Mesodermal cell (in vitro differentiated cells): ENCODE data around the gene MITF.
A peak's percentile ranks its signal among the peaks of the same experiment; 100 is the strongest.

Experiments
- H3K27ac ChIP-seq: 2 replicates; pipeline ENCODE4 v1.7.0; 2013; ENCODE audit warnings: mild to moderate bottlenecking, low read depth, low read length, moderate library complexity; ENCODE audit not compliant: severe bottlenecking
- H3K36me3 ChIP-seq: 2 replicates; pipeline ENCODE4 v1.7.1; 2013; ENCODE audit warnings: mild to moderate bottlenecking, low read length, moderate library complexity; ENCODE audit not compliant: control insufficient read depth, insufficient read depth
- H3K4me1 ChIP-seq: one replicate; pipeline ENCODE4 v1.7.1; 2013; ENCODE audit warnings: mild to moderate bottlenecking, low read length; ENCODE audit not compliant: insufficient read depth, control insufficient read depth, poor library complexity, severe bottlenecking
- H3K4me3 ChIP-seq: 2 replicates; pipeline ENCODE4 v1.7.0; 2013; ENCODE audit warnings: low read length, control low read depth, mild to moderate bottlenecking; ENCODE audit not compliant: insufficient read depth, poor library complexity, severe bottlenecking; ENCODE audit errors: extremely low read depth
- H3K9me3 ChIP-seq: 2 replicates; pipeline ENCODE4 v1.7.1; 2013; ENCODE audit warnings: mild to moderate bottlenecking, low read length, moderate library complexity; ENCODE audit not compliant: control insufficient read depth
- WGBS, 2 experiments: methylation state at CpG; one replicate each; pipeline ENCODE4 v1.1.5; 2013; ENCODE audit warnings: missing lambda C conversion rate in 2 of 2; ENCODE audit not compliant: insufficient coverage in 2 of 2; 5-methylcytosine and 5-hydroxymethylcytosine counted together

Gene MITF

DNA sequence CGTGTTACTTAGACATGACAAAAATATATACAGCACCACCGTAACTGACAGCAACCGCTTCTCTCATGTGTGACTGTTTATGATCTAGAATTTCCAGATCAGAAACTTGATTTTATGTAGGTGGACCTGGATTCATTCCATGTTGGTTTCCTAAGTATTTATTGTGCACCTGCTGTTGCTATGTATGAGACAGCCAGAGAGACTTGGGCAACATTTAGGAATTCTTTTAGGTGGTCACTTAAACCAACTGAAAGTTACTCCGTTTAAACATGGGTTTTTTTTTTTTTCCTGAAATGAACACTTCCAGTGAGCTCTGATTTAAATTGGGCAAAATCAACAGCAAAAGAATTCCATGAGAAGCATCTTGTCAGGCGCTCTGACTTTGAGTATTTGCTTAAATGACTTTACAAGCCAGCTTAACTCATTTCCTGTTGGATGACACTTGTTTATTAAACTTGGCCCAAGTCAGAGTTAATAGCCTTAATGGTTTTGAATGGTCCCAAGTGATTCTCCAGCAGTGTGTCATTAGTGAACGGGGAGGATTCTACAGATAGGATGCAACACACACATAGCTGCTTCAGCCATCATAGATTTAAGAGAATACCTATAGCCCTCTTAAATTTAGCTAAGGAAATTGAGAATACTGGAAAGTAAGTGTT is 31.8 kb downstream of the MITF start:
- Histone ChIP-seq H3K9me3 (no peaks in the 10 kb centered on the region), H3K4me3 (no peak overlapping the region), H3K36me3 (no peaks in the 10 kb centered on the region), H3K4me1 (peaks cover 18% of the 10 kb centered on the region), H3K27ac (peak overlapping the region; percentile 80)
- 100% methylated on average over 2 of the region's 6 CpGs; no CpG with 5 or more reads in 1 of the 2 experiments for WGBS, 2 experiments

DNA sequence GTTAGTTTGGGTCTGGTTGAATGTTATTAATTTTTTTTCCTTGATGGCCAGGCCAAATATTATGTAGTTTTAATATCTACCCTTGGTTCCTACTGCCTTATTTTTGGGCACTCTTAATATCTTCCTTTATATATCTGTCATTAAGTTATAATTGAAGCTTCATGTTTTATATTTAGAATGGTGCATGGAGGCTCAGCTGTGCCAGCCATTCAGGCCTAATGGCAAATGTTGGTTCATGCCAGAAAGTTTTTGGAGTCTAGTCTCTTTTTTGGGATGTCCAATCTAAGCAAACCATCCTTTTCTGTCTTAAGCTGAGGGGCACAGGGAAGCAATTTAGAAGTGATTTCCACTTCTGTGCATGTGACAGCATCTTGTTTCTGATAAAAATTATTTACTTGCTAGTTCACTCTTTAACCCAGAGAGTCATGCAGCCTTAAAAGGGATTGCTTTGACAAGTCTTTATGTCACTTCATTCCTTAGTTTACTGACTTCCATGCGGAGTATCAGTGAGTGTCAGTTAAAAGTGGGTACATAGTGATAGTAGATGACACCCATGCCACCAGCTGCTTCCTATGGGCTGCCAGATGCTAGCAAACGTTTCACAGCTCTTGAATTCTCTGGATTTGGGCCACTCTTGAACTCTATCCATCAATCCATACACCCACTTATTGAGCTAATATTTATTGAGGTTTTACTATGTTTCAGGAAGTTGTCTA is 33.0 kb downstream of the MITF start:
- Histone ChIP-seq H3K9me3 (no peaks in the 10 kb centered on the region), H3K36me3 (no peaks in the 10 kb centered on the region), H3K27ac (no peak overlapping the region), H3K4me1 (peaks cover 18% of the 10 kb centered on the region), H3K4me3 (no peak overlapping the region)
- no CpG with 5 or more reads among the region's 2 CpGs for WGBS, 2 experiments

DNA sequence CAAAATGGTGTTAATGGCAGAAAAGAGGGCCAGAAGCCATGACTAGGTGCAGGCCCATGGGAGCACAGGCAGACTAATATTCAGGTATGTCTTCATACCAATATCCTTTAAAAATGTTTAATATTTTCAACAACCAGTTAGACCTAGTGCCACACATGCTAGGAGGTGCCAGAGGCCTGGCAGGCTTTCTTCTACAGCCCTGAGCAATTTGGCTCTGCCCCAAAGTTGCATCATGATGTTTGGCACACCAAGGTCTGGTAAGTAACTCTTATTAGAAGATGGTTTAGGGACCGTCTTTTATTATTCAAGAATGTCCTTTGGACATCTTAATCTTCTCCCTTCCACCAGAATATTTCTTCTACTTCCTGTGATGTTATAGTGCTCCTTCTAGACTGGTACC is 34.8 kb downstream of the MITF start:
- H3K4me3 ChIP-seq: no peak overlapping the region
- H3K27ac ChIP-seq: no peak overlapping the region
- WGBS, 2 experiments: 80% methylated on average over 1 of the region's 1 CpG; no CpG with 5 or more reads in 1 of the 2 experiments

DNA sequence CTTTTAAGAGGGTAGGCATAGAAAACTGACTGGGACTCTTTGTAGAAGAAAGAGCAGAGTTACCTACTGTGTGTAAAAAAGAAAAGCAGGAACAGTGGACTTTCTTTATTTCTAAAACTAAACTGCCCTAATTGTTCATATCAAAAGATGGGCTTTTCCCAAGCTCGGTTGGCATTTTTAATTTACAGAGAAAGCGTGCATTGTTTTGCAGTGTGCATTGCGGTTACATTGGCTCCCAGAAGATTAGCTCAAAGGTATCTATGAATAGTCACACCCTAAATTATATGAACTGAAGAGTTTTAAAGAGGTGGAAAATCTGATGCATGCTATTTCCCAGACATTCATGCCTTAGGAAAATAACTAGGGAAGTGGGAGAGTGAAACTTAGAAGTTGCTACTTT is 36.5 kb downstream of the MITF start:
- no peak overlapping the region for H3K27ac ChIP-seq
- no peaks in the 10 kb centered on the region for H3K9me3 ChIP-seq
- H3K4me1 ChIP-seq: peaks cover 6% of the 10 kb centered on the region
- no peaks in the 10 kb centered on the region for H3K36me3 ChIP-seq
- H3K4me3 ChIP-seq: no peak overlapping the region
- 100% methylated on average over 1 of the region's 3 CpGs; no CpG with 5 or more reads in 1 of the 2 experiments for WGBS, 2 experiments

More for the DNA sequence above, 34.8 kb downstream of the MITF start:
- Histone ChIP-seq H3K36me3 (no peaks in the 10 kb centered on the region), H3K4me1 (peaks cover 14% of the 10 kb centered on the region), H3K9me3 (no peaks in the 10 kb centered on the region)

DNA sequence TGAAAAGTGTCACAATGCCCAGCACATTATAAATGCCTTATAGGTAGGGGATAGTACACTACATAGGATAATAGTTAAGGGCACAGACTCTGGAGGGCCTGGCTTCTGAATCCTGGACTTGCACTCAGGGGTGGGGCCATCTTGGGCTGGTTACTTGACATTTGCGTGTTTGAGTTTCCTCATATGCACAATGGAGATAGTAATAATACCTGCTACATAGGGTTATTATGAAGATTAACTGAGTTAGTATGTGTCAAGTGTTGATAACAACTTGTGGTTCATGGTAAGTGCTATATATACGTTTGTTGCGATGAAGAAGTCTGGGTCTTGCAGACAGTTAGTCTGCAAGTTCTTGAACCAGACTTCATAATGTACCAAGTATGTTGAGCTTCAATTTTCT is 37.0 kb downstream of the MITF start:
- WGBS, 2 experiments: 100% methylated on average over 2 of the region's 3 CpGs

DNA sequence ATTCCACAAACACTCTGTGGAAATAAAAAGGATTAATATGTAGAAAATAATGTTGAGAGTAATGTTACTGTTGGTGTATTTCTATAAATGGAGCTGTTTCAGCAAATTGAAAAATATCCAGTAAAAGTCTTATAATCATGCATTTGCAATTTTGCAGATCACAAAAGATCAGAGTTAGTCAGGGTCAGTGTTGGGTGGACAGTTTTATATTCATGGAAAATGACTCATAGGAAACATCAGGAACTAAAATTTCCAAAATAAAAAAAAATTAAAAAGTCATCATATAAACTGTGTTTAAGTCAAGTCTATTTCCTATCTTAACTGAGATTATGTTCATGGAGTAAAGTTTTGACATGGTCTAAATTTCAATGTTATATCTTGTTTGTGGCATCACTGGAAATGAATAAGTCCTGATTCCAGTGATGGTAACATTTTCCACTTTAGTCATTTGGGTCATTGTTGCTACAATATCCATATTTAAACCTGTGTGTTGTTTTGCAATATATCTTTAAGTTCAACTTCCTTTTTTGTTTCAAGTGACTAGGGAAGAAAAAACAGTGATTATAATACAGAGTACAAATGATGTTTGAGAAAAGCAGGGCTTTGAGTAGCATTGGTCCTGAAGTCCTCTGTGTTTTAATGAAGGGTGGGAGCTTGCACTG is 37.8 kb downstream of the MITF start:
- Histone ChIP-seq H3K9me3 (no peaks in the 10 kb centered on the region), H3K4me1 (no peaks in the 10 kb centered on the region), H3K27ac (no peak overlapping the region), H3K4me3 (no peak overlapping the region), H3K36me3 (no peaks in the 10 kb centered on the region)

More for the DNA sequence above, 37.0 kb downstream of the MITF start:
- no peak overlapping the region for H3K4me3 ChIP-seq
- no peaks in the 10 kb centered on the region for H3K9me3 ChIP-seq
- no peak overlapping the region for H3K27ac ChIP-seq
- H3K36me3 ChIP-seq: no peaks in the 10 kb centered on the region
- H3K4me1 ChIP-seq: peaks cover under 1% of the 10 kb centered on the region

DNA sequence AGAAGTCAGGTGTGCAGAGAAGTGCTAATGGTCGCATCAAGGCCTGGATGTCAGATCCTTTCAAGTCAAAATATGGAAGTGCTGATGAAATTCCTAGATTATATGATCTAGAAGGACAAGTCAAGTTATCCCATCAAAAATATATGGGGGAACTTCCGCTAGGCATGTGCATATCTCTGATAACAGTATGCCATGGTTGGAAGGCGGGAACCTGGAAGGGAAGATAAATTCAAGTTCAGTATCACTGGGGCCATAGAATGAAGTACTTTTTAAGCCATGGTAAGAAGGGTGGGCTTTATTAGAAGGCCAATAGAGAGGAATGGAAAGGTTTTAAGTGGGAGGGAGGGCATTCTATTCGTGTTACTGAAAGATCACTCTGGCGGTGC is 38.3 kb downstream of the MITF start:
- Histone ChIP-seq H3K36me3 (no peaks in the 10 kb centered on the region), H3K9me3 (no peaks in the 10 kb centered on the region), H3K4me1 (no peaks in the 10 kb centered on the region), H3K27ac (no peak overlapping the region), H3K4me3 (no peak overlapping the region)
- WGBS, 2 experiments: 91 to 94% methylated on average over 4 of the region's 5 CpGs

DNA sequence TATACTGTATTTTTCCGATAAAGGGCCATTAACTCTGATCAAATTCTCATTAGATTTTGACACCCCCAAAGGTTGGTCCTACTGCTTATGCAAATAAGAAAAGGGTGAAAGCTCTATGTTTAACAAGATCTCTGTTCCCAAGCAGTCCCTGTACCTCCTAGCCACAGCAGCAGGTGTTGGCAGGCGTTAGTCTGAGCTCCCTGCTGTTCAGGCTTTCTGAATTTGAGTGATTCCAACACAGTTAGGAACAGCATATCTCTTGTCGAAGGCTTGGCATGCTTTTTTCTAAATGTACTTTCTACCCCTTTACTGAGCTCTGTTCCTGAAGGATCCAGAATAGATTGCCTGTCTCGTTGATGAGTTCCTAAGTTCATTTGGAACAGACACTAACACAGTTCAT is 42.3 kb downstream of the MITF start:
- Histone ChIP-seq H3K4me3 (no peak overlapping the region), H3K9me3 (no peaks in the 10 kb centered on the region), H3K4me1 (peaks cover 20% of the 10 kb centered on the region), H3K36me3 (no peaks in the 10 kb centered on the region), H3K27ac (no peak overlapping the region)
- WGBS, 2 experiments: 90 to 96% methylated on average over 3 of the region's 4 CpGs

DNA sequence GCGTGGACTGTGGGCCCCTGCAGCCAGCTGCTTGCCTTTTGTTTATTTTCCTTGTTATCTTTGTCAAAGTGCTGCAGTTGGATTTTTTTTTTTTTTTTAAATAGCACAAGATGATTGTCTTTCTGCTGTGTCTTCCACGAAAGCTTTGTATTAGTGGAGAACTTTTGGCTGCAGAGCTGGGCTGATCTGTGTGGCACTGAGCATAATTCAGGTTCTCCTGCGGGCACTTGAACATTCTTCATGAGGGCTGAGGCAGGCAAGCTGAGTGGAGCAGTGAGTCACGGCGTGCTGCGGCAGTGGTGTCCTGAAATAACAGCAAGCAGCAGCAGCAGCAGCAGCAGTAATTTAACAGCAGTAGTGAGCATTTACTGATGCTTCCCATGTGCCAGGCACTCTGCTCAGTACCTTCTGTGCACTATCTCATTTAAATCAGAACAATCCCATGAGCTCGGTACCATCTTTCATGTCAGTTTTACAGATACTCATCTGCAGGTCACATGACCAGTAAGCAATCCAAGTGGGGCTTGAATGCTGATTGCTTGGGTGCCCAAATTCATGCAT is 45.8 kb downstream of the MITF start:
- peaks cover 8% of the 10 kb centered on the region for H3K9me3 ChIP-seq
- no peaks in the 10 kb centered on the region for H3K36me3 ChIP-seq
- no peak overlapping the region for H3K4me3 ChIP-seq
- 78 to 82% methylated on average over 5 to 6 of the region's 7 CpGs for WGBS, 2 experiments
- H3K27ac ChIP-seq: peak overlapping the region; percentile 44
- peaks cover 27% of the 10 kb centered on the region for H3K4me1 ChIP-seq

DNA sequence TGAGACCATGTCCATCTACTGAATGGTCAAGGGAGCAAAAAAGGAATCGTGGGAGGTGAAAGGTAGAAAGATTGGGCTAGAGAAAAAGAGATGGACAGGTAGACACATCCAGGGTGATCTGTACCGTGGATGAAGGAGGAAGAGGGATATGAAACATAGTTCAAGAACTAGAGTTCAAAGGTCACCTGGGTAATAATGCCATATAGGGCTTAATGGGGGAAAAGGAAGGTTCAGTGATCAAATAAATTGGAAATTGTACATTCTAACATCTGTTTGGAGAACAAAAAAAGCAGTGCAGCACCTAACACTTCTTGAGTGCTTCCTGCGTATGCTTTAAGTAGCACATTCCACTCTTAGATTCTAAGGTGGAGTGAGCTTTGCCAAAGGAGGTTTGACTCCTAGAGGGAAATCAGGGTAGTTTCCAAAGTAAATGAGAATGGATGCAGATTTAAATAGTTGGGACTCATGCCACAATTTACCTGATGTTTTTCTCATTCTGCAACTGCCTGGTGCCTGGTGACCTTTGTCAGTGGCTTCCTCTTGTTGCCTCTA is 46.6 kb downstream of the MITF start:
- Histone ChIP-seq H3K4me1 (peaks cover 32% of the 10 kb centered on the region), H3K36me3 (no peaks in the 10 kb centered on the region), H3K27ac (no peak overlapping the region), H3K9me3 (peaks cover 8% of the 10 kb centered on the region), H3K4me3 (no peak overlapping the region)
- 92 to 97% methylated on average over 2 to 3 of the region's 3 CpGs for WGBS, 2 experiments
